ENCODE measurements around the gene PURB.

Gene PURB

DNA sequence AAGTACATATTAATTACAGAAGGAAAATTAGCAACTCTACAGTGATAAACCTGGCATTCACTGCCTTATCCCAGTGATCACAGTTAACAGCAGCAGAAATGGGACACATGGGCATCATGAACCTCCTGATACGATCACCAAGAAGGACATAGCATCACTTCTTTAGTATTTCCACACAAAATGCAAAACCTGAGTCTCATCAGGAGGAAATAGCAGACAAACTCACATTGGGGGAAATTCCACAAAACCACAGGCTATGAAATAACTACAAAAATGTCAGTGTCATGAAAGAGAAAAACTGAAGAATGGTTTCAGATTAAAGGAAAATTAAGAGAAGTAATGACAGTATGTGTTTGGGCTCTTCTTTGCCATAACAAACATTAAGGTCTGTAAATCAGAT lies 12.0 kb upstream of the PURB start:
- Mint-ChIP-seq H3K27me3 (ENCODE audit: low read depth) (no peaks in the 10 kb centered on the region), H3K4me1 (peaks cover 38% of the 10 kb centered on the region), H3K4me3 (no peak overlapping the region), H3K9me3 (no peaks in the 10 kb centered on the region), H3K36me3 (ENCODE audit: low read depth) (no peaks in the 10 kb centered on the region), H3K27ac (no peak overlapping the region)
- TF ChIP-seq CTCF (IDR thresholded peaks at IDR 0.05; ENCODE audit: unreplicated experiment in 3 of 3): no peak

- Mint-ChIP-seq H3K9me3 (no peaks in the 10 kb centered on the region), H3K4me1 (peaks cover 52% of the 10 kb centered on the region), H3K27me3 (ENCODE audit: low read depth) (peaks cover 4% of the 10 kb centered on the region), H3K4me3 (peak overlapping the region in 1 of 3 experiments; percentile 69), H3K36me3 (ENCODE audit: low read depth) (no peaks in the 10 kb centered on the region), H3K27ac (peak overlapping the region; percentile 58 to 87 (median 83))
- TF ChIP-seq CTCF (IDR thresholded peaks at IDR 0.05; ENCODE audit: unreplicated experiment in 3 of 3): no peak
These were observed 9.7 kb upstream of the PURB start for GRCh38 chr7:44894888-44895580.

DNA sequence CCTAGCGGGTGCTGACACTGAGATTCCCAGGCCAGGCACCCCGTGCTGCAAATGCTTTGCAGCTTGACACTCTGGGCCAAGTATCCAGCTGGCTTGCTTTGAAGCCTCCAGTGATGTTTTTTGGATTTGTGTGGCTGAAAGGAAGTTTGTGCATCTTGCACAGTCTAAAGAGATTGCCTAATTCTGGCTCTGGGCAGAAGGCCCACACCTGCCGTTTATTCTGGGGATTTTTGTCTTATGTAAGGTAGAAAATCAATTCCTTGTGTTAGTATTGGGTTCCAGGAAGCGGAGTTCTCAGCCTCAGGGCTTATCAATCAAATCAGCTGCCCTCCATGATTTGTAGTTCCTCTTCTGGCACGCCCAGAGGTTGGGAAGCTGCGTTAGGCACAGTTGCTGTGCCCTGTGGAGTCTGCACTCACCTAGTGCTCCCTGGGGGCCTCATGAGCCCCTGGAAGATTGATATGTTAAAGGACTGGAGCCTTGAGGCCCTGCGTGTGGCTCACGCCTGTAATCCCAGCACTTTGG lies 8.4 kb upstream of the PURB start:
- peak overlapping the region in 1 of 3 experiments; percentile 43 for H3K4me3 Mint-ChIP-seq
- H3K27ac Mint-ChIP-seq: peak overlapping the region in 1 of 3 experiments; percentile 28
- H3K27me3 Mint-ChIP-seq (ENCODE audit: low read depth): peaks cover 4% of the 10 kb centered on the region
- H3K36me3 Mint-ChIP-seq (ENCODE audit: low read depth): no peaks in the 10 kb centered on the region
- no peak for TF ChIP-seq CTCF (IDR thresholded peaks at IDR 0.05; ENCODE audit: unreplicated experiment in 3 of 3)
- H3K4me1 Mint-ChIP-seq: peaks cover 60% of the 10 kb centered on the region
- no peaks in the 10 kb centered on the region for H3K9me3 Mint-ChIP-seq

GRCh38 chr7:44891791-44892190 lies 6.5 kb upstream of the PURB start:
- TF ChIP-seq CTCF (IDR thresholded peaks at IDR 0.05; ENCODE audit: unreplicated experiment in 3 of 3): no peak
- Mint-ChIP-seq H3K4me1 (peaks cover 67% of the 10 kb centered on the region), H3K4me3 (peak overlapping the region in 2 of 3 experiments; percentile 23 to 63), H3K9me3 (no peaks in the 10 kb centered on the region), H3K36me3 (ENCODE audit: low read depth) (no peaks in the 10 kb centered on the region), H3K27me3 (ENCODE audit: low read depth) (peaks cover 4% of the 10 kb centered on the region), H3K27ac (peak overlapping the region in 1 of 3 experiments; percentile 76)

- Mint-ChIP-seq H3K27me3 (ENCODE audit: low read depth) (peaks cover 4% of the 10 kb centered on the region), H3K36me3 (ENCODE audit: low read depth) (no peaks in the 10 kb centered on the region), H3K4me3 (peak overlapping the region in 1 of 3 experiments; percentile 63), H3K27ac (peak overlapping the region in 2 of 3 experiments; percentile 76 to 82), H3K4me1 (peaks cover 67% of the 10 kb centered on the region), H3K9me3 (no peaks in the 10 kb centered on the region)
- no peak for TF ChIP-seq CTCF (IDR thresholded peaks at IDR 0.05; ENCODE audit: unreplicated experiment in 3 of 3)
These were observed 6.0 kb upstream of the PURB start for GRCh38 chr7:44891372-44891771.
